ENCODE results near the gene LRRC26.

LRRC26 gene

GRCh38 chr9:137166380-137167229, 3.2 kb downstream of the LRRC26 start:
- no peak for DNase-seq

- DNase-seq, result no peak
Observed at GRCh38 chr9:137165250-137165836, 4.5 kb downstream of the LRRC26 start.

- no peak for DNase-seq
Observed at GRCh38 chr9:137164370-137165249, 5.2 kb downstream of the LRRC26 start.

GRCh38 chr9:137163805-137164204, 6.0 kb downstream of the LRRC26 start:
- no peak for DNase-seq

- DNase-seq, result no peak
Observed at GRCh38 chr9:137163365-137163715, 6.5 kb downstream of the LRRC26 start.

- no peak for DNase-seq
Observed at GRCh38 chr9:137162505-137163364, 7.1 kb downstream of the LRRC26 start.

GRCh38 chr9:137161558-137162486, 8.0 kb downstream of the LRRC26 start:
- no peak for DNase-seq

- DNase-seq, result no peak
Observed at GRCh38 chr9:137160716-137161557, 8.9 kb downstream of the LRRC26 start.

GRCh38 chr9:137160054-137160425, 9.8 kb downstream of the LRRC26 start:
- no peak for DNase-seq

GRCh38 chr9:137159105-137160053, 10.5 kb downstream of the LRRC26 start:
- DNase-seq, result no peak

- DNase-seq, result no peak
Observed at GRCh38 chr9:137158625-137159024, 11.2 kb downstream of the LRRC26 start.

- no peak for DNase-seq
Observed at GRCh38 chr9:137157618-137158415, 12.0 kb downstream of the LRRC26 start.

GRCh38 chr9:137156567-137157375, 13.1 kb downstream of the LRRC26 start:
- DNase-seq, result no peak

- DNase-seq, result no peak
Observed at GRCh38 chr9:137152844-137153405, 16.9 kb downstream of the LRRC26 start.

GRCh38 chr9:137150617-137151457, 19.0 kb downstream of the LRRC26 start:
- peak; percentile 39 to 48 for DNase-seq

- no peak for DNase-seq
Observed at GRCh38 chr9:137149942-137150616, 19.8 kb downstream of the LRRC26 start.

Measured in Kasumi-1 (cell line).